AG04449 (cell line): ENCODE results near the gene DCDC2C.

Source experiments
- CTCF ChIA-PET: fragments of 350-600 bp; formaldehyde crosslinking; extraction: SDS; loops from one replicate; lab custom pipeline; 2021; ENCODE audit warnings: antibody characterized with exemption; lab: Yijun Ruan, JAX
- POLR2A ChIA-PET: fragments of 400-600, 350-600 bp; formaldehyde crosslinking; extraction: SDS; loops from one replicate; lab custom pipeline; 2020; ENCODE audit warnings: antibody characterized with exemption, inconsistent platforms; lab: Yijun Ruan, JAX
- DNase-seq: peaks from one replicate; pipeline ENCODE4 v3.0.0-alpha.2; 2010; ENCODE audit warnings: low read depth, low spot score
- H3K4me3 ChIP-seq: 2 replicates; pipeline ENCODE4 v1.5.1; 2011; ENCODE audit warnings: low read depth, mild to moderate bottlenecking, control low read depth, low read length
- CTCF ChIP-seq: IDR thresholded peaks from one replicate; pipeline ENCODE4 v1.5.1; 2011; ENCODE audit warnings: mild to moderate bottlenecking, moderate library complexity, low read length, control low read depth, inconsistent platforms; ENCODE audit not compliant: insufficient read depth; ENCODE audit errors: missing control alignments

Gene DCDC2C

GRCh38 chr2:3670941-3671340 is 32.4 kb upstream of the DCDC2C start:
- CTCF ChIA-PET, result no interaction called here
- H3K4me3 ChIP-seq, result no peak overlapping the region
- POLR2A ChIA-PET, result no interaction called here
- DNase-seq, result no peak
- TF ChIP-seq CTCF, result no peak

DNA sequence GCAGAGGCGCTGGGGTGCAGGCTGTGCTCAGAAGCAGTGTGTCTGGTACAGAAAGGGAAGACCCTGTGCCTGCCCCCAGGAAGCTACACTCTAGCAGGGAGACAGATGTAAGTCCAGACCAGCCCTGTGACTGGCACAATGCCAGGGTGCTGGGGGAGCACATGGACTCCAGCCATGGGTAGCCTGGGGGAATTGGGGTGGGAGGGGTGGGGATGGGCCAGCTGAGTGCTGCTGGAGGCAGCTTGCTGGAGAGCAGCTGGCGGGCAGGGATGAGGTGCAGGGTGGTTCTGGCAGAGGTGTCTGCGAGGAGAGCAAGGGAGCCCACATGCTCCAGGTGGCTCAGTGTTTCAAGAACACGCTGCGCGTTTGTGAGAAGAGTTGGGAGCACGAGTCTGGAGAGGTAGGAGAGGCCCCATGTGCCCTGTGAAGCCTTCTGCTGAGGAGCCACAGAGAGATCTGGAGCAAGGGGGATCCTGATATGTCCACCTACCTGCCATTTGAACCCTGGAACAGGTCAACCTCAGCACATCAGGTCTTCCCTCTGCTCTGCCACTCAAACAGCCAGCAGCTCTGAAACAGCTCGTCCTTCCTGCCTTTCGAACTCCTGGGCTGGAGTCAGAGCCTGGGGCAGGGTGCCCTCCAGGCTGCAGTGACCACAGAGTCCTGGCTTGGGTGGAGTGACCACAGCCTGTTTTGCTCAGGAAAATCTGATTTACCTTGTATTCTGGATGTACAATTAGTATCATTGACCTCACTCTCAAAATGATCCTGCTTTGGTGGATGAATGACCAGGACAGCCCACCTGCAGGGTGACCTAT is 30.3 kb upstream of the DCDC2C start:
- no peak for DNase-seq
- CTCF ChIA-PET, result no interaction called here
- POLR2A ChIA-PET, result no interaction called here
- no peak overlapping the region for H3K4me3 ChIP-seq
- TF ChIP-seq CTCF, result no peak

DNA sequence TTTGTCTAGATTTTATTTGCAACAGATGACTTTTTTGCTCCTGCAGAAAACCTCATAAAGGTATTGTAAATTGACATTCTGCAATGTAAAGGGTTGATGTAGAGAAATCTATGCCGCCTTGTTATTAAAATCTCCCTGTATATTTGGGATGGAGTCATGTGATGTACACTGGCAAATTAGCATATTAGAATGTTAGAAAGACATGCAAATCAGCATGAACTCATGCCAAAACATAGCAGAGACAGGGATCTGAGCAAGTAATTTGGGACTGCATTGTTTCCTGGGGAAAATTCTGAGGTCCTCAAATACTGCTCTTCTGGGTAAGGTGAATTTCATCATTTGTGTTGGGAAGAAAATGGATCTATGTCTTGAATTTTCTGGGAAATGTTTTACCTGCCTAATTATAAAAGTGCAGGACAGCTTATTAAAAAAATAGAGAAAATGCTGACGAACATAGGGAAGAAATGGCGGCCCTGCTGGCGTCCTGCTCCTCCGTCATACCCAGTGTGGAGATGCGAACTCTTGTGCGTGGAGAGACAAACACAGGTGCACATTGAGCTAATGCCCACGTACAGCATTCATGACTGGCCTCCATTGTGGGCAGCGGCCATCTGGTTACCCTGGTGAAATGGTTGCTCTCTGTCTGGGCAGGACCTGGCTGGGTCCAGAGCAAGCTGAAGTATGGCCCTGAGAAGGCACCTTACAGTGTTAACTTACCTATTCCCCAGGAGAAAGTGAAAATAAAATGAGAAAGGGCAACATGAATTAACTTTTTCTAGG is 29.1 kb upstream of the DCDC2C start:
- TF ChIP-seq CTCF, result no peak
- POLR2A ChIA-PET, result no interaction called here
- DNase-seq, result no peak
- no peak overlapping the region for H3K4me3 ChIP-seq
- CTCF ChIA-PET, result no interaction called here

DNA sequence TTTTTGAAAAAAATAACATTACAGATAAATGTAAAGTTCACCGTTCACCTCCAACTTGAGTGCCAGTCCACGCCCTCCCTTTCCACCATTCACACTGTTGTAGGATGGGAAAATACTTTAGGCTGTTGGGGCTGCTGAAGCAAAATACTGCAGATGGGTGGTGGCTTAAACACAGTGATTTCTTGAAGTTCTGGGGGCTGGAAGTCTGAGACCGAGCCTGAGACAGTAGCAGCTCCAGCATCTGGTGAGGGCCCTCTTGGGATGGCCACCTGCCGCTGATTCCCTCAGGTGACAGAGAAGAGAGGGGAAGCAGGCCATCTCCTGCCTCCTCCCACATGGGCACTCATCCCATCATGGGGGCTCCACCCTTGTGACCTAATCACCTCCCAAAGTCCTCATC is 27.7 kb upstream of the DCDC2C start:
- DNase-seq, result no peak
- no peak for TF ChIP-seq CTCF
- POLR2A ChIA-PET, result no interaction called here
- no peak overlapping the region for H3K4me3 ChIP-seq
- CTCF ChIA-PET, result no interaction called here

- DNase-seq, result no peak
- no peak overlapping the region for H3K4me3 ChIP-seq
- ChIA-PET CTCF (no interaction called here), POLR2A (no interaction called here)
- TF ChIP-seq CTCF, result no peak
Measured at GRCh38 chr2:3677436-3677835, 25.9 kb upstream of the DCDC2C start.

DNA sequence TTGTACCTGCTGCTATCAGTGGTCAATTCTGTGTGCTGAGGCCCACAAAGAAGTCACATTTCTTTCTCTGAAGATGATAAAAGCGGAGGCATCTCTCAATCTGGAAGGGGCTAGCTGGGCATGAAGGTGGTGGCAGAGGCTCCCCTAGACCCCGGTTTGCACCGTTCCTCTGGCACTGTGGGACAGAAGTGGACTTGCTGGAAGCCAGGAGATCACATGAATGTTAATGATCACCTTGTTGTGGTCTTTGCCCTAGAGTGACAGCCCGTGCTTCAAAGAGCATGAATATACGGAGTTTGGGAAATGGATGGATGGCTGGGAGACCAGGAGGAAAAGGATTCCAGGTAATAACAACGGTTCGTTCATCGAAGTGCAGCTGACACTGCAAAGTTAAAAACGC is 25.2 kb upstream of the DCDC2C start:
- ChIA-PET POLR2A (no interaction called here), CTCF (no interaction called here)
- H3K4me3 ChIP-seq, result no peak overlapping the region
- no peak for TF ChIP-seq CTCF
- DNase-seq, result no peak
